Brain microvascular endothelial cell (primary cell): ENCODE results near the gene PDE3B.

Experiments used
- DNase-seq: peaks from one replicate; pipeline ENCODE4 v3.0.0-alpha.2; 2020
- H3K27ac ChIP-seq: fragments of 250-450 bp; sonication (Bioruptor Pico); 2 replicates; pipeline ENCODE4 v1.5.1; 2020; ENCODE audit warnings: mild to moderate bottlenecking, moderate library complexity
- H3K27me3 ChIP-seq: fragments of 250-450 bp; sonication (Bioruptor Pico); replicated peaks from 2 replicates; pipeline ENCODE4 v1.5.1; 2020; ENCODE audit warnings: mild to moderate bottlenecking
- H3K36me3 ChIP-seq: fragments of 250-450 bp; sonication (Bioruptor Pico); replicated peaks from 2 replicates; pipeline ENCODE4 v1.5.1; 2020; ENCODE audit warnings: mild to moderate bottlenecking
- H3K4me3 ChIP-seq: 2 replicates; pipeline ENCODE4 v1.5.1; 2011; ENCODE audit warnings: low read depth, mild to moderate bottlenecking, control low read depth, low read length, moderate library complexity
- in situ Hi-C: cut with HindIII; loops from 2 replicates; pipeline ENCODE4 v1.10.0; 2017; ENCODE audit warnings: low sequenced_read_pairs, low pct_ligation_motif_present
- TF ChIP-seq, protein P1 (sequence below): IDR thresholded peaks from 2 replicates; pipeline ENCODE4 v1.5.1; 2011; ENCODE audit warnings: low read depth, mild to moderate bottlenecking, moderate library complexity, low read length, control low read depth, inconsistent platforms; ENCODE audit errors: missing control alignments

Gene PDE3B

GRCh38 chr11:14642873-14643696 lies 519 bp upstream of the PDE3B start:
- peaks cover 5% of the 10 kb centered on the region for H3K27me3 ChIP-seq
- in situ Hi-C loops: no loop called here
- DNase-seq: no peak
- H3K27ac ChIP-seq: no peak overlapping the region
- TF ChIP-seq, protein P1, sequence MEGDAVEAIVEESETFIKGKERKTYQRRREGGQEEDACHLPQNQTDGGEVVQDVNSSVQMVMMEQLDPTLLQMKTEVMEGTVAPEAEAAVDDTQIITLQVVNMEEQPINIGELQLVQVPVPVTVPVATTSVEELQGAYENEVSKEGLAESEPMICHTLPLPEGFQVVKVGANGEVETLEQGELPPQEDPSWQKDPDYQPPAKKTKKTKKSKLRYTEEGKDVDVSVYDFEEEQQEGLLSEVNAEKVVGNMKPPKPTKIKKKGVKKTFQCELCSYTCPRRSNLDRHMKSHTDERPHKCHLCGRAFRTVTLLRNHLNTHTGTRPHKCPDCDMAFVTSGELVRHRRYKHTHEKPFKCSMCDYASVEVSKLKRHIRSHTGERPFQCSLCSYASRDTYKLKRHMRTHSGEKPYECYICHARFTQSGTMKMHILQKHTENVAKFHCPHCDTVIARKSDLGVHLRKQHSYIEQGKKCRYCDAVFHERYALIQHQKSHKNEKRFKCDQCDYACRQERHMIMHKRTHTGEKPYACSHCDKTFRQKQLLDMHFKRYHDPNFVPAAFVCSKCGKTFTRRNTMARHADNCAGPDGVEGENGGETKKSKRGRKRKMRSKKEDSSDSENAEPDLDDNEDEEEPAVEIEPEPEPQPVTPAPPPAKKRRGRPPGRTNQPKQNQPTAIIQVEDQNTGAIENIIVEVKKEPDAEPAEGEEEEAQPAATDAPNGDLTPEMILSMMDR: no peak
- H3K36me3 ChIP-seq: no peaks in the 10 kb centered on the region
- peak overlapping the region; percentile 71 for H3K4me3 ChIP-seq

DNA sequence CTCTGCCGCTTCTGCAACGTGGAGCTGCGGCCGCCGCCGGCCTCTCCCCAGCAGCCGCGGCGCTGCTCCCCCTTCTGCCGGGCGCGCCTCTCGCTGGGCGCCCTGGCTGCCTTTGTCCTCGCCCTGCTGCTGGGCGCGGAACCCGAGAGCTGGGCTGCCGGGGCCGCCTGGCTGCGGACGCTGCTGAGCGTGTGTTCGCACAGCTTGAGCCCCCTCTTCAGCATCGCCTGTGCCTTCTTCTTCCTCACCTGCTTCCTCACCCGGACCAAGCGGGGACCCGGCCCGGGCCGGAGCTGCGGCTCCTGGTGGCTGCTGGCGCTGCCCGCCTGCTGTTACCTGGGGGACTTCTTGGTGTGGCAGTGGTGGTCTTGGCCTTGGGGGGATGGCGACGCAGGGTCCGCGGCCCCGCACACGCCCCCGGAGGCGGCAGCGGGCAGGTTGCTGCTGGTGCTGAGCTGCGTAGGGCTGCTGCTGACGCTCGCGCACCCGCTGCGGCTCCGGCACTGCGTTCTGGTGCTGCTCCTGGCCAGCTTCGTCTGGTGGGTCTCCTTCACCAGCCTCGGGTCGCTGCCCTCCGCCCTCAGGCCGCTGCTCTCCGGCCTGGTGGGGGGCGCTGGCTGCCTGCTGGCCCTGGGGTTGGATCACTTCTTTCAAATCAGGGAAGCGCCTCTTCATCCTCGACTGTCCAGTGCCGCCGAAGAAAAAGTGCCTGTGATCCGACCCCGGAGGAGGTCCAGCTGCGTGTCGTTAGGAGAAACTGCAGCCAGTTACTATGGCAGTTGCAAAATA lies 816 bp downstream of the PDE3B start:
- TF ChIP-seq, protein P1: no peak
- no peak for DNase-seq
- Histone ChIP-seq H3K36me3 (no peaks in the 10 kb centered on the region), H3K27ac (no peak overlapping the region), H3K27me3 (peaks cover 5% of the 10 kb centered on the region), H3K4me3 (peak overlapping the region; percentile 71)
- in situ Hi-C loops: no loop called here

DNA sequence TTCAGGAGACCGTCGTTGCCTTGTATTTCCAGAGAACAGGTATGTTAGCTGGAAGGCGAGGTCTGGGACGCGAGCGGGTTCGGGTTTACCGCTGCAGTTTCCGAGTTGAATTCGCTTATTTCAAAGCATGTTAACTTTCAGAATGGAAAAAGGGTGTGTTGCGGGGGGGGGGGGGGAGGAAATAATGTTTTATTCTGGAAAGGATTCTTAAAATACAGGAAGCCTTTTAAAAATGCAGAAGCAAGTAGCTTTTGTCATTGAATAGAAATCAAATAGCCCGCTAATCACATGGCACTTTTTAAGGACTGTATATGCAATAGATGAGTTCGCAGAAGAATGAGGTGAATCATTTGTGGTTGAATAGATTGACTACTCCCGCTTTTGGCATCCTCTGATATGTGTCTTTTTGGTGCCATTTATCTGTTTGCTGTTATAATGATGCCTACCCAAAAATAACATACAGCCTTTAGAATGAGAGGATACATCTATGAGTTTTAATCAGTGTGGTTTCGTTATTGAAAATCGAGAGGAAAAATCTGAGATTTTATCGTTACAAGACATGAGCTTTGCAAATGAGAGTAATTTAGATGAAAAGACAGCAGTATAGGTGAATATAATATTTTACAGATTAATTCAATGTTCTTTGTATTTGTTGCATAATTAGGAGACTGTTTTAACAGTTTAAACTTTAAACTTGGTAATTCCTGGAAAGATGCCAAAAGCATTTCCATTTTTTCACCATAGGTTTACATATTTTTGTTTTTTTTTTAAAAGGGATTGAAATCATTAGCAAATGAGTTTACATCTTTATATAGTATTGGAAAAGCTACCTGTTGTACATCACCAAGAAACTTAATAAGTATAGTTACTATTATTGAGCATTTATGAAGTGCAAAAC lies 1.7 kb downstream of the PDE3B start:
- peak; percentile 2 for DNase-seq
- Histone ChIP-seq H3K27ac (no peak overlapping the region), H3K36me3 (no peaks in the 10 kb centered on the region), H3K27me3 (peaks cover 5% of the 10 kb centered on the region), H3K4me3 (peak overlapping the region; percentile 71)
- in situ Hi-C loops: no loop called here
- TF ChIP-seq, protein P1: no peak

DNA sequence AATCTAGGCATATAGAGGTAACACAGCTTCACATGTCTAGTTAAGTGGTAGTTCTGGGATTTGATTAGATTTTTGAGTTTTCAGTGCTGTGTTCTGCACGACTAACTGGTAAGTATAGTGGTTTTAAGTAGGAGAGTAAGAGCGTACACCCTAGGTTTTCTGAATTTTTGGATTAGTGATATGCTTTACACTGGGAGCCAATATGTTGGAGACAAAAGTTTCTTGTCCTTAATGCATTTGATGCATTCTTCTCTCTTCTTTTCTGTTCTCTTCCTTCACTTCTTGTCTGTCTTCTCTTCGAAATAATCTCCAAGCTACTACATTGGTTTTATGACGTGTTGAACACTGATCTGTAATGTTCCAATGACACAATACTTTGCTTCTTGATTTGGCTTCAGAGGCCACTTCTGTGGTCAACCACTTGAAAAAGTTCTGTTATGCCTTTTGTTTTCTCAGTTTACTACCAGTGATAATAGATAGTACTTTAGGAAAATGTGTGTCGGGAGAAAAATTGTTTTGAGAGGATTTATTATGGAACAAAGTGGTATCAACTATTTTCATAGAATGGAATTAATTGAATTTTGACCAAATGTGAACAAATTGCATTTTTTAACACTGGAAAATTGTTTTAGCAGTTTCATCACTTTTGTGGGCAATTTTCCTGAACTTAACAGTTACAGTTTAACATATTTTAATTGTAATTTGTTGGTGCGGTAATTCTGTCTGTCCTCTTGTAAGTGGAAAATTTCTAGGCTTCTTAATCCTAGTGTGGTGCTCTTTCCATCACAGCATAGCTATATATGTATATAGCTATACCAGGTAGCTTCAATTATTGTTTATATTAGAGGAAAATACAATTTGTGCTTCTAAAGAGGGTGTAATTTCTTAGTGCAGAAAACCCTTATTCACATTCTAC lies 2.6 kb downstream of the PDE3B start:
- DNase-seq: no peak
- Histone ChIP-seq H3K27me3 (peaks cover 5% of the 10 kb centered on the region), H3K36me3 (no peaks in the 10 kb centered on the region), H3K27ac (no peak overlapping the region), H3K4me3 (no peak overlapping the region)
- in situ Hi-C loops: no loop called here
- TF ChIP-seq, protein P1: no peak

DNA sequence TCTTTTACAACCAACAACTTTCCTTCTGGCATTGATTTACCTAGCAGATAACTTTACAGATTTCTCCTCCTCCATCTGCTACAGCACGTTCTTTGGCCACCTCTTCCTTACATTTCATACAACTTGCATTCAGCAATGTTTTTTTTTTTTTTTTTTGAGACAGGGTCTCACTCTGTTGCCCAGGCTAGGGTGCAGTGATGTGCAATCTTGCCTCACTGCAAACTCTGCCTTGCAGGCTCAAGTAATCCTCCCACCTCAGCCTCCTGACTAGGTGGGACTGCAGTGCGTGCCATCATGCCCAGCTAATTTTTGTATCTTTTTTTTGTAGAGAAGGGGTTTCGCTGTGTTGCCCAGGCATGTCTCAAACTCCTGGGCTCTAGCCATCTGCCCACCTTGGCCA lies 6.5 kb downstream of the PDE3B start:
- no peaks in the 10 kb centered on the region for H3K36me3 ChIP-seq
- TF ChIP-seq, protein P1: no peak
- no peak for DNase-seq
- H3K27me3 ChIP-seq: peaks cover 3% of the 10 kb centered on the region
- H3K27ac ChIP-seq: no peak overlapping the region
- no peak overlapping the region for H3K4me3 ChIP-seq
- in situ Hi-C loops: no loop called here
